ENCODE results near the gene ZNRF2.

Gene ZNRF2

GRCh38 chr7:30302656-30303311 is 18.4 kb downstream of the ZNRF2 start:
- H3K9ac ChIP-seq (ENCODE audit: low read length), result no peak overlapping the region
- TF ChIP-seq EZH2 (IDR thresholded peaks at IDR 0.05; ENCODE audit: borderline replicate concordance, low read length), result no peak
- TF ChIP-seq, protein P1, sequence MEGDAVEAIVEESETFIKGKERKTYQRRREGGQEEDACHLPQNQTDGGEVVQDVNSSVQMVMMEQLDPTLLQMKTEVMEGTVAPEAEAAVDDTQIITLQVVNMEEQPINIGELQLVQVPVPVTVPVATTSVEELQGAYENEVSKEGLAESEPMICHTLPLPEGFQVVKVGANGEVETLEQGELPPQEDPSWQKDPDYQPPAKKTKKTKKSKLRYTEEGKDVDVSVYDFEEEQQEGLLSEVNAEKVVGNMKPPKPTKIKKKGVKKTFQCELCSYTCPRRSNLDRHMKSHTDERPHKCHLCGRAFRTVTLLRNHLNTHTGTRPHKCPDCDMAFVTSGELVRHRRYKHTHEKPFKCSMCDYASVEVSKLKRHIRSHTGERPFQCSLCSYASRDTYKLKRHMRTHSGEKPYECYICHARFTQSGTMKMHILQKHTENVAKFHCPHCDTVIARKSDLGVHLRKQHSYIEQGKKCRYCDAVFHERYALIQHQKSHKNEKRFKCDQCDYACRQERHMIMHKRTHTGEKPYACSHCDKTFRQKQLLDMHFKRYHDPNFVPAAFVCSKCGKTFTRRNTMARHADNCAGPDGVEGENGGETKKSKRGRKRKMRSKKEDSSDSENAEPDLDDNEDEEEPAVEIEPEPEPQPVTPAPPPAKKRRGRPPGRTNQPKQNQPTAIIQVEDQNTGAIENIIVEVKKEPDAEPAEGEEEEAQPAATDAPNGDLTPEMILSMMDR (IDR thresholded peaks at IDR 0.05; ENCODE audit: low read length), result no peak
- H3K27me3 ChIP-seq (ENCODE audit: insufficient read depth, low read length), result no peaks in the 10 kb centered on the region
- no peak overlapping the region for H2AFZ ChIP-seq (ENCODE audit: low read length)
- H3K36me3 ChIP-seq (ENCODE audit: insufficient read depth, low read length), result no peaks in the 10 kb centered on the region
- no peak overlapping the region for H3K4me2 ChIP-seq (ENCODE audit: low read length)
- H3K9me3 ChIP-seq (ENCODE audit: low read length), result 0 out of 2 replicates have a peak, but pooled peaks cover 3% of the 10 kb centered on the region
- H3K4me1 ChIP-seq (ENCODE audit: insufficient read depth, low read length, severe bottlenecking), result peaks cover 13% of the 10 kb centered on the region
- no peak overlapping the region for H3K4me3 ChIP-seq (ENCODE audit: low read depth, low read length, poor library complexity, severe bottlenecking)
- H3F3A ChIP-seq (ENCODE audit: insufficient read depth, low read length), result no peaks in the 10 kb centered on the region
- H3K27ac ChIP-seq (ENCODE audit: low read depth, low read length, poor library complexity, severe bottlenecking), result no peak overlapping the region
- peaks cover 71% of the 10 kb centered on the region for H3K79me2 ChIP-seq (ENCODE audit: insufficient read depth, low read length)
- H3K9me2 ChIP-seq (ENCODE audit: low read depth, low read length), result no peaks in the 10 kb centered on the region
- 0 out of 2 replicates have a peak, but pooled peaks cover 6% of the 10 kb centered on the region for H4K20me1 ChIP-seq (ENCODE audit: insufficient read depth, low read length)

DNA sequence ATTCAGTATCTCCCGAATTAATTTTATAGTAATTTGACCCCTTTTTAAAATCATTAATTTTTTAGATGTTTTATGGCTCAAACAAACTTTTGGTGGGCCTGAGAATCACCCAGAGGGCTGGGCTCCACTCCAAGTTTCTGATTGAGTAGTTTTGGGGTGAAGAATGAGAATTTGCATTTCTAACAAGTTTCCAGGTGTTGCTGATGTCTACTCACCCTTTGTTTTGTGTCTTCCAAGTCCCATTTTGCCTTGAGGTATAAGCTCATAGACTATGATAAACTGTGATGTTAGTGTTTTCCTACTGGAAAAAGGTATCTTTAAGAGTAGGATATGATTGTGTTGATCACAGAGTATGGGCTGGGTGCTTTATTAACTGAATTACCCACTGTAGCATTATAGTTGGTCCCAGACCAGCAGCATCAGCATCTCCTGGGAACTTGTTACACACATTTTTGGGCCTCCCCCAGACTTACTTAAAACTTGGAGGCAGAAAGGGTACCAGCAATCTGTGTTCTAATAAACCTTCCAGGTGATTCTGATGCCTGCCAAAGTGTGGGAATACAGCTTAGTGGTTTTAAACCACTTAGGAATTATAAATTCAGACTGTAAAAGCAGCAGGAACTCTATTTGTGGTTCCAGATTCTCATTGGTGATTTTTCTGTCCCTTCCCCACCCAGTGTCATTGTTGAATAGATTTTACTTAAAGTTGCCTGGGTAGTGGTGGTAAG is 19.1 kb downstream of the ZNRF2 start:
- Histone ChIP-seq H3K4me3 (ENCODE audit: low read depth, low read length, poor library complexity, severe bottlenecking) (no peak overlapping the region), H4K20me1 (ENCODE audit: insufficient read depth, low read length) (0 out of 2 replicates have a peak, but pooled peaks cover 6% of the 10 kb centered on the region), H2AFZ (ENCODE audit: low read length) (no peak overlapping the region), H3K4me2 (ENCODE audit: low read length) (no peak overlapping the region), H3K27me3 (ENCODE audit: insufficient read depth, low read length) (no peaks in the 10 kb centered on the region), H3K4me1 (ENCODE audit: insufficient read depth, low read length, severe bottlenecking) (peaks cover 17% of the 10 kb centered on the region), H3K36me3 (ENCODE audit: insufficient read depth, low read length) (no peaks in the 10 kb centered on the region), H3K9me3 (ENCODE audit: low read length) (peaks cover 7% of the 10 kb centered on the region; the same call in 1 of the 2 replicates), H3K9me2 (ENCODE audit: low read depth, low read length) (no peaks in the 10 kb centered on the region), H3F3A (ENCODE audit: insufficient read depth, low read length) (no peaks in the 10 kb centered on the region), H3K27ac (ENCODE audit: low read depth, low read length, poor library complexity, severe bottlenecking) (no peak overlapping the region), H3K9ac (ENCODE audit: low read length) (no peak overlapping the region), H3K79me2 (ENCODE audit: insufficient read depth, low read length) (peaks cover 78% of the 10 kb centered on the region)
- TF ChIP-seq, protein P1 (IDR thresholded peaks at IDR 0.05; ENCODE audit: low read length), result no peak
- TF ChIP-seq EZH2 (IDR thresholded peaks at IDR 0.05; ENCODE audit: borderline replicate concordance, low read length), result no peak

DNA sequence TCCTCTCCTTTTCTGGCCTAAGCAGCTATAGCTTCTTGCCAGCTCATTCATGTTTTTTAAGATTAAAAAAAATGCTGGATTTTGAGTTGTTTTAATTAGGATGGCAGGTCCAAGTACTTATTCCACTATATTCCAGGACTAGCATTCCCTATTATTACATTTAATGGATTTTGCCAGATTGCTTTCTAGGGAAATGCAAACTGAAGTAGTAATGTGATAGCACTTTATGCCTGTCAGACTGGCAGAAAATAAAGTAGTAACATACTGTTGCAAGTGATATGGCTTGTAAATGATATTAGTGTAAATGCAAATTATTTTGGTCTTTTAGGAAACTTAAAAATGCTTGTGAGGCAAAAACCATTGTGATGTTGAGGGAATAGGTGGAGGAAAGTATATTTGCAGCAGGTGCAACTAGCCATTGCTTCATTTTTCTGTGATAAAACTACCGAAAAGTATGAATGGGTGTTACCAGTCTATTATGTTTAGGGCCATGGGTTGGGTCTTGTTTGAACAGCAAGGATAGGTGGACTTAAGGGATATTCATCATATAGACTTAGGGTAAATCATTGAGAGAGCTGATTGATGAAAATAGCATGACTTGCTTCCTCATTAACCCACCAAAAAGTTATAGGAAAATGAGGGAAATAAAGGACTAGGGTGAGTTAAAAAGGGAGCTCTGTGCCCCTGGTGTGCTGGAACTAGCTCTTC is 19.9 kb downstream of the ZNRF2 start:
- H3K9me3 ChIP-seq (ENCODE audit: low read length), result peaks cover 7% of the 10 kb centered on the region; the same call in 1 of the 2 replicates
- no peaks in the 10 kb centered on the region for H3K9me2 ChIP-seq (ENCODE audit: low read depth, low read length)
- no peak overlapping the region for H3K9ac ChIP-seq (ENCODE audit: low read length)
- H3K27me3 ChIP-seq (ENCODE audit: insufficient read depth, low read length), result no peaks in the 10 kb centered on the region
- H3K36me3 ChIP-seq (ENCODE audit: insufficient read depth, low read length), result no peaks in the 10 kb centered on the region
- no peak overlapping the region for H3K4me2 ChIP-seq (ENCODE audit: low read length)
- H3K4me1 ChIP-seq (ENCODE audit: insufficient read depth, low read length, severe bottlenecking), result peaks cover 21% of the 10 kb centered on the region
- 0 out of 2 replicates have a peak, but pooled peaks cover 6% of the 10 kb centered on the region for H4K20me1 ChIP-seq (ENCODE audit: insufficient read depth, low read length)
- TF ChIP-seq EZH2 (IDR thresholded peaks at IDR 0.05; ENCODE audit: borderline replicate concordance, low read length), result no peak
- TF ChIP-seq, protein P1 (IDR thresholded peaks at IDR 0.05; ENCODE audit: low read length), result no peak
- no peak overlapping the region for H3K4me3 ChIP-seq (ENCODE audit: low read depth, low read length, poor library complexity, severe bottlenecking)
- peaks cover 85% of the 10 kb centered on the region for H3K79me2 ChIP-seq (ENCODE audit: insufficient read depth, low read length)
- no peak overlapping the region for H3K27ac ChIP-seq (ENCODE audit: low read depth, low read length, poor library complexity, severe bottlenecking)
- H2AFZ ChIP-seq (ENCODE audit: low read length), result no peak overlapping the region
- H3F3A ChIP-seq (ENCODE audit: insufficient read depth, low read length), result no peaks in the 10 kb centered on the region

Data from OCI-LY1 (cell line).